Measurements from ENCODE around the gene SMARCA2.
A peak's percentile ranks its signal among the peaks of the same experiment; 100 is the strongest.
"Not testable (repeated sequence)": the region's sequence is repeated elsewhere in the genome, so short reads cannot be mapped to it uniquely, and the experiment has no call there.

SMARCA2 gene

DNA sequence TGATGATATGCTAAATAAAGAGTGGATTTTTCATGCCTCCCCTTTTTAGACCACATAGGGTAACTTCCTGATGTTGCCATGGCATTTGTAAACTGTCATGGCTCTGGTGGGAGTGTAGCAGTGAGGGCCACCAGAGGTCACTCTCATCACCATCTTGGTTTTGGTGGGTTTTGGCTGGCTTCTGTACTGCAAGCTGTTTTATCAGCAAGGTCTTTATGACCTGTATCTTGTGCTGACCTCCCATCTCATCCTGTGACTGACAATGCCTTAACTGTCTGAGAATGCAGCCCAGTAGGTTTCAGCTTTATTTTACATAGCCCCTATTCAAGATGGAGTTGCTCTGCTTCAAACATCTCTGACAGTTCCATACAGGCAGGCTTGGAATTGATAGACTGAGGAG lies 131.6 kb downstream of the SMARCA2 start:
- not testable (repeated sequence) for H3K27ac ChIP-seq (ENCODE audit: poor library complexity, severe bottlenecking); H3K4me1 ChIP-seq (ENCODE audit: insufficient read depth, poor library complexity, severe bottlenecking); H3K36me3 ChIP-seq (ENCODE audit: low read depth); H3K4me3 ChIP-seq (ENCODE audit: severe bottlenecking); H3K27me3 ChIP-seq (ENCODE audit: insufficient read depth, poor library complexity, severe bottlenecking); H3K9me3 ChIP-seq (ENCODE audit: severe bottlenecking); DNase-seq (ENCODE audit: low spot score); ATAC-seq (ENCODE audit: low read depth)
- TF ChIP-seq, protein P1, sequence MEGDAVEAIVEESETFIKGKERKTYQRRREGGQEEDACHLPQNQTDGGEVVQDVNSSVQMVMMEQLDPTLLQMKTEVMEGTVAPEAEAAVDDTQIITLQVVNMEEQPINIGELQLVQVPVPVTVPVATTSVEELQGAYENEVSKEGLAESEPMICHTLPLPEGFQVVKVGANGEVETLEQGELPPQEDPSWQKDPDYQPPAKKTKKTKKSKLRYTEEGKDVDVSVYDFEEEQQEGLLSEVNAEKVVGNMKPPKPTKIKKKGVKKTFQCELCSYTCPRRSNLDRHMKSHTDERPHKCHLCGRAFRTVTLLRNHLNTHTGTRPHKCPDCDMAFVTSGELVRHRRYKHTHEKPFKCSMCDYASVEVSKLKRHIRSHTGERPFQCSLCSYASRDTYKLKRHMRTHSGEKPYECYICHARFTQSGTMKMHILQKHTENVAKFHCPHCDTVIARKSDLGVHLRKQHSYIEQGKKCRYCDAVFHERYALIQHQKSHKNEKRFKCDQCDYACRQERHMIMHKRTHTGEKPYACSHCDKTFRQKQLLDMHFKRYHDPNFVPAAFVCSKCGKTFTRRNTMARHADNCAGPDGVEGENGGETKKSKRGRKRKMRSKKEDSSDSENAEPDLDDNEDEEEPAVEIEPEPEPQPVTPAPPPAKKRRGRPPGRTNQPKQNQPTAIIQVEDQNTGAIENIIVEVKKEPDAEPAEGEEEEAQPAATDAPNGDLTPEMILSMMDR (IDR thresholded peaks at IDR 0.05; ENCODE audit: poor library complexity, severe bottlenecking), result peak; percentile 30

DNA sequence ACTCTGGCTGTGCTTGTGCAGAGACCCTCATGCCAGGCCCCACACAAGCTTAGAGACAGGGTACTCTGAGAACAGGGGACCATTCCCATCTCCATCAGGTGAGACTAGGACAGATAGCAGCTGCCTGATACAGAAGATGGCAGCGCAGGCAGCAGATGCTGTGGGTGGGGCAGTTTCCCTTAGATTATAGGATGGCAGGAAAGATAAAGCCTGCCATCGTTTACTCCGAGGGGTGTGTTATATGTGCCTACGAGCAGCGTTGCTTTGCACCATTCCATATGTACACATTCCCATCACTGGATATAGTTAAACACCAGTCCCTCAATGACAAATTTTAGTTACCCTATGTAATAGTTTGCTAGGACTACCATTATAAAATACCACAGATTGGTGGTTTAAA lies 135.2 kb downstream of the SMARCA2 start:
- Histone ChIP-seq H3K27me3 (ENCODE audit: insufficient read depth, poor library complexity, severe bottlenecking) (no peaks in the 10 kb centered on the region), H3K9me3 (ENCODE audit: severe bottlenecking) (no peaks in the 10 kb centered on the region), H3K4me1 (ENCODE audit: insufficient read depth, poor library complexity, severe bottlenecking) (no peaks in the 10 kb centered on the region), H3K4me3 (ENCODE audit: severe bottlenecking) (no peak overlapping the region), H3K27ac (ENCODE audit: poor library complexity, severe bottlenecking) (no peak overlapping the region), H3K36me3 (ENCODE audit: low read depth) (no peaks in the 10 kb centered on the region)
- TF ChIP-seq, protein P1 (IDR thresholded peaks at IDR 0.05; ENCODE audit: poor library complexity, severe bottlenecking), result no peak
- DNase-seq (ENCODE audit: low spot score) (no peak), ATAC-seq (ENCODE audit: low read depth) (no peak)

DNA sequence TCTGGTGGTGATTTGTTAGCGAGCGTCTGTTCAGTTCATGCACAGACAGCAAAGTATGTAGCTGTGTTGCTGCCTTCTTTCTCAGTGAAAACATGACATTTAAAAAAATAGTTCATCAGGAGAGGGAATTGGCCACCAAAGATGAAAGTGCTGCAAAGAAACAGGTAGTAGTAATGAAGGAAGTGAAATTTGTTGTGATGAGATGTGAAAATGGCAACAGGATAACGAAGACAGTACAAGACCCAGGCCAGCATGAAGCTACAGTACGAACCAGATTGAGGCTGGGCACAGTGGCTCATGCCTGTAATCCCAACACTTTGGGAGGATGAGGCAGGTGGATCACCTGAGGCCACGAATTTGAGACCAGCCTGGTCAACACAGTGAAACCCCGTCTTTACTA lies 136.0 kb downstream of the SMARCA2 start:
- Histone ChIP-seq H3K27me3 (ENCODE audit: insufficient read depth, poor library complexity, severe bottlenecking) (no peaks in the 10 kb centered on the region), H3K9me3 (ENCODE audit: severe bottlenecking) (no peaks in the 10 kb centered on the region), H3K4me1 (ENCODE audit: insufficient read depth, poor library complexity, severe bottlenecking) (no peaks in the 10 kb centered on the region), H3K27ac (ENCODE audit: poor library complexity, severe bottlenecking) (no peak overlapping the region), H3K36me3 (ENCODE audit: low read depth) (no peaks in the 10 kb centered on the region), H3K4me3 (ENCODE audit: severe bottlenecking) (no peak overlapping the region)
- ATAC-seq (ENCODE audit: low read depth) (no peak), DNase-seq (ENCODE audit: low spot score) (no peak)
- TF ChIP-seq, protein P1 (IDR thresholded peaks at IDR 0.05; ENCODE audit: poor library complexity, severe bottlenecking), result no peak

DNA sequence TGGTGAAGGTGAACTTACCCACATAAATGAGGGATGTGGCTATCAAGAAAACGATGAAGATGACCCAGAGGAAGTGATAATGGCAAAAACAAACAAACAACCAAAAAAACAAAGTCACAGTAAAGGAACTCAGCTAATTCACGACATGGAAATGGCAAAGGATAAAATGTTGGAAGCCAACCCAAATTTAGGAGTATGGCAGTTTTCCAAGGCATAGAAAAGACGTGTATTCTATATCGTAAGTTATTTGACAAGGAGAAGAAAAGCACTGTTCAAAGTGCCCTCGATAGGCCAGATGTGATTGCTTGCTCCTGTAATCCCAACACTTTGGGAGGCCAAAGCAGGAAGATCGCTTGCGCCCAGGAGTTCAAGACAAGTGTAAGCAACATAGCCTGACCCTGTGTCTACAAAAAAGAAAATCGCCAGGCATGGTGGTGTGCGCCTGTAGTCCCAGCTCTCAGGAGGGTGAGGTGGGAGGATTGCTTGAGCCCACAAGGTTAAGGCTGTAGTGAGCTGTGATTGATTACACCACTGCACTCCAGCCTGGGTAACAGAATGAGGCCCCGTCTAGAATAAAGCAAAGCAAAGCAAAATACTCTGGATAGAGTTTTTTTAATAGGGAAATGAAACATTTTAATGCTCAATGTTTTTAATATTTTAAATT lies 138.0 kb downstream of the SMARCA2 start:
- TF ChIP-seq, protein P1 (IDR thresholded peaks at IDR 0.05; ENCODE audit: poor library complexity, severe bottlenecking), result no peak
- DNase-seq (ENCODE audit: low spot score), result no peak
- H3K27me3 ChIP-seq (ENCODE audit: insufficient read depth, poor library complexity, severe bottlenecking), result no peaks in the 10 kb centered on the region
- no peak overlapping the region for H3K27ac ChIP-seq (ENCODE audit: poor library complexity, severe bottlenecking)
- no peaks in the 10 kb centered on the region for H3K9me3 ChIP-seq (ENCODE audit: severe bottlenecking)
- H3K4me1 ChIP-seq (ENCODE audit: insufficient read depth, poor library complexity, severe bottlenecking), result peaks cover 7% of the 10 kb centered on the region
- ATAC-seq (ENCODE audit: low read depth), result no peak
- no peaks in the 10 kb centered on the region for H3K36me3 ChIP-seq (ENCODE audit: low read depth)
- no peak overlapping the region for H3K4me3 ChIP-seq (ENCODE audit: severe bottlenecking)

DNA sequence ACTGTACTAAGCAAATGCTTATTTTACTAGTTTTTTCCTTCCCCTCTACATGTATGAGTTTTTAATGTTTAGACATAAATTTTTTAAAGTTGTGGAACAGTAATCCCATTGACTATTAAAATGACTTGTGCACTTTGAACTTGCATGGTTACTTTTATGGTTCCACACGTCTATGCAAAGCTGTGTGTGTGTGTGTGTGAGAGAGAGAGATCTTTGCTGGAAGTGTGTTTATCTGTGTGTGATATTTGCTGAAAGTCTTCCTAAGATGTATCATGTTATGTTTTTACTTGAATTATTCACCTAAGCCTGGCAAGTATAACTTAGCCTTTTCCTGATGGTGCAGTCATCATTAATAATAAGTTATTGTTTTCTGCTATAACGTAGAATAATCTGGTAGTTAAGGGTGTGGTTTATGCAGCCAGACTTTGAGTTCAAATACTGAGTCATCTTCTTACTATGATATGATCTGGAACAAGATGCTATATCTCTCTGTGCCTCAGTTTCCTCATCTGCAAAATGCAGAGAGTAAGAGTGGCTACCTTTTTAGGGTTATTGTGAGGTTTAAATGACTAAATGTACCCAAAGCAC lies 138.6 kb downstream of the SMARCA2 start:
- H3K27me3 ChIP-seq (ENCODE audit: insufficient read depth, poor library complexity, severe bottlenecking), result no peaks in the 10 kb centered on the region
- TF ChIP-seq, protein P1 (IDR thresholded peaks at IDR 0.05; ENCODE audit: poor library complexity, severe bottlenecking), result no peak
- DNase-seq (ENCODE audit: low spot score) (no peak), ATAC-seq (ENCODE audit: low read depth) (no peak)
- H3K9me3 ChIP-seq (ENCODE audit: severe bottlenecking), result no peaks in the 10 kb centered on the region
- H3K36me3 ChIP-seq (ENCODE audit: low read depth), result no peaks in the 10 kb centered on the region
- no peak overlapping the region for H3K4me3 ChIP-seq (ENCODE audit: severe bottlenecking)
- H3K27ac ChIP-seq (ENCODE audit: poor library complexity, severe bottlenecking), result no peak overlapping the region
- H3K4me1 ChIP-seq (ENCODE audit: insufficient read depth, poor library complexity, severe bottlenecking), result peaks cover 7% of the 10 kb centered on the region
